ENCODE measurements around the gene KCTD18.

DNA sequence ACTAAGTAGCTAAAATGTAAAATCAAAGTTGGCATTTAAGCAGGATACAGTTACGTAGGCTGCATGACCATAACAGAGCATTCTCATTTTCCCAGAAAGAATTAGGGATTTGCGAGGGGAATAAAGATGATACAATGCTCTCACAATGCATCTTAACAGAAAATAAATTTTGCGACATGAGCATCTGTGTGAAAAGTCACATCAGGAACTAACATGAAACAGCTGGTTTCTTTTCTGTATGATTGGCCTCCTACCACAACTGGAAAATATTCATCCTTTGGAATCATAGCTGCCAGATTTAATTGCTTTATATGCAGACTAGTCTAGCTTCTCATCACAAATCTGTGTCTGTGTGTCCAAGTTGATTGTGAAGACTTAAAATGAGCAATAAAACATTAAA, 66.0 kb downstream of the KCTD18 start:
- no peak for TF ChIP-seq POLR2A (IDR thresholded peaks at IDR 0.05; ENCODE audit: low read depth, low read length)
- TF ChIP-seq POLR2AphosphoS5 (IDR thresholded peaks at IDR 0.05; ENCODE audit: low read depth, low read length) = no peak

Measured in GM12892 (cell line).